ENCODE results near the gene STMN1. TPM values are rescaled to one million over a fixed set of nuclear protein-coding genes. Genes with fewer than 3 reads are reported as not detected.

The STMN1 gene
- total RNA-seq, 1 experiment from 2014 or later = 242 TPM

DNA sequence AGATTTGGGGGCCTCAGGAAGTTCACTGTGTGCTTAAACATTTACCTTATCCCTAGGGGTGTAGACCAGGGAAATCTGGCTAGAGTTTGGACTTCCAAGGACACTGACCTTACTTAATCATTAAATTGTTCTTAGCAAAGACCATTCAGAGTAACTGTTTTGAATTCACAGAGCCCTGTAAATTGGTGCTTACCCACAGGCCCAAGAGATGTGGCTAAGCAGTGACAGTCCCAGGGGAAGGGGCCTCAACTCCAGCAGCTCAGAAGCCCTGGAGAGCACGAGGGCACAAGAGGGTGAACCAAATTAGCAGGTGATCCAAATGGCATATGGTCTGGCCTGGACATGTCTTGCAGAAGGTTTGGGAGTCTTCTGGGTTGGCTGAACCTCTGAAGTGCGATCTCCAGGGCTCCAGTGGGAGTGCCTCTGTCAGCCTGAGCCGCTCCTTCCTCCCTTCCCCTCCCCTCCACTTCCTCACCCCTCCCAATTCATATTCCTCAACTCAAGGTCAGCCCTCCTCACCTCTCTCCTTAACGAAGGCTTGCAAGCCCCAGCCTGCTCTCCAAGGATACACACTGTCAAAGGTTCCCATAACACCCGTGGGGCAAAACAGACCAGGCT lies 35.0 kb downstream of the STMN1 start:
- CTCF ChIA-PET = interaction anchor here (0.6 kb wide), 1 partner anchor 52 kb away, joined by 9 read pairs; no protein-coding TSS in a partner anchor
- TF ChIP-seq, protein P1, sequence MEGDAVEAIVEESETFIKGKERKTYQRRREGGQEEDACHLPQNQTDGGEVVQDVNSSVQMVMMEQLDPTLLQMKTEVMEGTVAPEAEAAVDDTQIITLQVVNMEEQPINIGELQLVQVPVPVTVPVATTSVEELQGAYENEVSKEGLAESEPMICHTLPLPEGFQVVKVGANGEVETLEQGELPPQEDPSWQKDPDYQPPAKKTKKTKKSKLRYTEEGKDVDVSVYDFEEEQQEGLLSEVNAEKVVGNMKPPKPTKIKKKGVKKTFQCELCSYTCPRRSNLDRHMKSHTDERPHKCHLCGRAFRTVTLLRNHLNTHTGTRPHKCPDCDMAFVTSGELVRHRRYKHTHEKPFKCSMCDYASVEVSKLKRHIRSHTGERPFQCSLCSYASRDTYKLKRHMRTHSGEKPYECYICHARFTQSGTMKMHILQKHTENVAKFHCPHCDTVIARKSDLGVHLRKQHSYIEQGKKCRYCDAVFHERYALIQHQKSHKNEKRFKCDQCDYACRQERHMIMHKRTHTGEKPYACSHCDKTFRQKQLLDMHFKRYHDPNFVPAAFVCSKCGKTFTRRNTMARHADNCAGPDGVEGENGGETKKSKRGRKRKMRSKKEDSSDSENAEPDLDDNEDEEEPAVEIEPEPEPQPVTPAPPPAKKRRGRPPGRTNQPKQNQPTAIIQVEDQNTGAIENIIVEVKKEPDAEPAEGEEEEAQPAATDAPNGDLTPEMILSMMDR (IDR thresholded peaks at IDR 0.05; ENCODE audit: unreplicated experiment) = no peak
- DNase-seq = no peak
- Mint-ChIP-seq H3K9me3 (ENCODE audit: low read depth, unreplicated experiment) (no peaks in the 10 kb centered on the region), H3K27ac (ENCODE audit: unreplicated experiment) (no peak overlapping the region), H3K36me3 (ENCODE audit: insufficient read depth, unreplicated experiment) (peaks cover 29% of the 10 kb centered on the region), H3K27me3 (ENCODE audit: unreplicated experiment) (no peaks in the 10 kb centered on the region), H3K4me3 (ENCODE audit: low read depth, unreplicated experiment) (no peak overlapping the region), H3K4me1 (ENCODE audit: low read depth, unreplicated experiment) (peaks cover 14% of the 10 kb centered on the region)
- BruUV-seq (replicated peaks) = no TSS peak
- intact Hi-C loops (cut with micrococcal nuclease; ENCODE audit: unreplicated experiment) = no loop called here

DNA sequence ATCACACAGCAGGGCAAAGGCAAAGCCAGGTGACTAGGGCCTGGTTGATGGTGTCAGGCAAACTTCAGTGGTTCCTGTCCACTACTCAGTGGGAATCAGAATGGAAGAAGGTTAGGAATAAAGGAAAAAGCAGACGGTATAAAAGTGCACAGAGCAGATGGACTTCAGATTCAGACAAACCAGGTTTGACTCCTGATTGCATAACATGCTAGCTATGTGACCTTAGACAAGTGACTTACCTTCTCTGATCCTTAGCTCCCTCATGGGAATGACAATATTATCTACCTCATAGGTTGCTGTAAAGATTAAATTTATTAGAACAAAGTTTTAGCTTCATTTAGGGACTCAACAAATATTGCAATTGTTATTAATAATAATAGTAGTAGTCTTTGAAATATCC lies 35.6 kb downstream of the STMN1 start:
- peaks cover 25% of the 10 kb centered on the region for H3K36me3 Mint-ChIP-seq (ENCODE audit: insufficient read depth, unreplicated experiment)
- BruUV-seq (replicated peaks) = no TSS peak
- no peak overlapping the region for H3K27ac Mint-ChIP-seq (ENCODE audit: unreplicated experiment)
- DNase-seq = no peak
- CTCF ChIA-PET = interaction anchor here (0.6 kb wide), 1 partner anchor 52 kb away, joined by 9 read pairs; no protein-coding TSS in a partner anchor
- intact Hi-C loops (cut with micrococcal nuclease; ENCODE audit: unreplicated experiment) = no loop called here
- peaks cover 10% of the 10 kb centered on the region for H3K4me1 Mint-ChIP-seq (ENCODE audit: low read depth, unreplicated experiment)
- TF ChIP-seq, protein P1 (IDR thresholded peaks at IDR 0.05; ENCODE audit: unreplicated experiment) = no peak
- no peaks in the 10 kb centered on the region for H3K9me3 Mint-ChIP-seq (ENCODE audit: low read depth, unreplicated experiment)
- no peak overlapping the region for H3K4me3 Mint-ChIP-seq (ENCODE audit: low read depth, unreplicated experiment)
- no peaks in the 10 kb centered on the region for H3K27me3 Mint-ChIP-seq (ENCODE audit: unreplicated experiment)

DNA sequence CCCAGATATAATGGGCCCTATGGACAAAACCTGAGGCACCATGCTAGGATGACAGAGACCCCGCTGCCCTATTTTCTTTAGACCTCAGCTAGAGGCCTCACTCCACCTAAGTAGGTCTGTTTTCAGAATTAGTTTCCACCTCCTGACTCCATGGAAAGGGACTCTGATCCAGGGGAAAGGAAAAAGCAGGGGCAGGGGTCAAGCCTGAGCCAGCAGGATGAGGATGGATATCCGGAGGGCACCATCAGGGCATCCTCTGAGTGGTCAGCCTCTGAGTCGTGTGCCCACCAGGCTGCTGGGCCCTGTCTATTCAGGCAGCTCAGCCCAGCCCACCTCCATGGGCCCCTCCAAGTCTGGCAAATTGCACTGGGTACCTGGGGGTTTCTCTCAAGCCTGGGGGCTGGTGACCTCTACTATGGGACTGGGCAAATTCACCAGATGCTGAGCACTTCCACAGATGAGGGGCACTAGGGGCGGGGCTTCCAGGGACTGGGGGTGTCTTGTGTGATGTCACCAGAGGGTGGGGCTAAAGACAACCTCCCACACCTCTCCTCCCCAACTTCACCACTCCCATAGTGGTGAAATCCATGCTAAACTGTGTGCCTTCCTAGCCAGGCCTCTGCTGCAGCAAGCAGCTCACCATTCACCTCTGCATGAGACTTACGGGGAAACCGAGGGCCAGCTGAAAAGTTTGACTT lies 36.2 kb downstream of the STMN1 start:
- BruUV-seq (replicated peaks) = no TSS peak
- Mint-ChIP-seq H3K36me3 (ENCODE audit: insufficient read depth, unreplicated experiment) (peaks cover 19% of the 10 kb centered on the region), H3K9me3 (ENCODE audit: low read depth, unreplicated experiment) (no peaks in the 10 kb centered on the region), H3K27me3 (ENCODE audit: unreplicated experiment) (no peaks in the 10 kb centered on the region), H3K27ac (ENCODE audit: unreplicated experiment) (no peak overlapping the region), H3K4me1 (ENCODE audit: low read depth, unreplicated experiment) (peaks cover 10% of the 10 kb centered on the region), H3K4me3 (ENCODE audit: low read depth, unreplicated experiment) (no peak overlapping the region)
- CTCF ChIA-PET = interaction anchor here (0.6 kb wide), 1 partner anchor 51 kb away, joined by 9 read pairs; no protein-coding TSS in a partner anchor
- DNase-seq = no peak
- TF ChIP-seq, protein P1 (IDR thresholded peaks at IDR 0.05; ENCODE audit: unreplicated experiment) = no peak
- intact Hi-C loops (cut with micrococcal nuclease; ENCODE audit: unreplicated experiment) = no loop called here

DNA sequence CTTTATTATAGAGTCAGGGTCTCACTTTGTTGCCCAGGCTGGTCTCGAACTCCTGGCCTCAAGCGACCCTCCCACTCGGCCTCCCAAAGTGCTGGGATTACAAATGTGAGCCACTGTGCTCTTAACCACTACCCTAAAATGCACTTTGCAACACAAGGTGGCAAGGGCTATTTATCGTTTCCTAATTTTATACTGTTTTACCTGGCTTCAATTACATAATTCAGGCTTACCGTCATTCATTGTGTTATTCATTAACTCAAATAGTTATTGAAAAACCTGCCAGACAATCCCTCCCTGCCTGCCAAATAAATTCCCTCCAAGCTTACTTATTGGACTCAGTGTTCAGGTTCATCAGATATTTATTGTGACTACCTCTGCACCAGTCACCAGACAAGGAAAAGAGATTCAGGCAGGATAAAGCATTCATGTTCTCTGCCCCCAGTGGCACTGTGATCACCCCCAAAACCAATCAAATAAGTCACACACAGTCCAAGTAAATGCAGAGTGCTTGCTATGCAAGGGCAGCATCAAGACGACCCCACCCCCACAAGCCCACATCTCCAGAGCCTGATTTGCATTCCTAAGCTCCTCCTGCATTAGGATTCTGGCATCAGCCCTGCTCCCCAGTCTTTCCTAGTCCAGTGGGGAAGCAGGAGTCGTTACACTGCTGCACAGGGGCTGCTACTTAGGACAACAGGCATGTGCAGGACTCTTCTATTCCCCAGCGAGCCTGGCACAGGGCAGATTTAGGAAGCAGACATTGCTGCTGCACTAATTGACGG lies 38.8 kb downstream of the STMN1 start:
- no TSS peak for BruUV-seq (replicated peaks)
- CTCF ChIA-PET = interaction anchor here (0.6 to 1.3 kb wide), 2 partner anchors 28 to 1782 kb away, joined by 3 to 8 read pairs; no protein-coding TSS in a partner anchor
- Mint-ChIP-seq H3K4me1 (ENCODE audit: low read depth, unreplicated experiment) (peaks cover 10% of the 10 kb centered on the region), H3K4me3 (ENCODE audit: low read depth, unreplicated experiment) (peak overlapping the region; percentile 36), H3K9me3 (ENCODE audit: low read depth, unreplicated experiment) (no peaks in the 10 kb centered on the region), H3K36me3 (ENCODE audit: insufficient read depth, unreplicated experiment) (peaks cover 30% of the 10 kb centered on the region), H3K27ac (ENCODE audit: unreplicated experiment) (peak overlapping the region; percentile 89), H3K27me3 (ENCODE audit: unreplicated experiment) (no peaks in the 10 kb centered on the region)
- intact Hi-C loops (cut with micrococcal nuclease; ENCODE audit: unreplicated experiment) = no loop called here
- DNase-seq = peak; percentile 54
- TF ChIP-seq, protein P1 (IDR thresholded peaks at IDR 0.05; ENCODE audit: unreplicated experiment) = no peak

All from Calu3 (cell line).